ENCODE results near the gene SOX3. TPM values are rescaled to one million over a fixed set of nuclear protein-coding genes. Genes with fewer than 3 reads are reported as not detected.

The SOX3 gene
- total RNA-seq, 1 donor from 2014 or later = not detected

DNA sequence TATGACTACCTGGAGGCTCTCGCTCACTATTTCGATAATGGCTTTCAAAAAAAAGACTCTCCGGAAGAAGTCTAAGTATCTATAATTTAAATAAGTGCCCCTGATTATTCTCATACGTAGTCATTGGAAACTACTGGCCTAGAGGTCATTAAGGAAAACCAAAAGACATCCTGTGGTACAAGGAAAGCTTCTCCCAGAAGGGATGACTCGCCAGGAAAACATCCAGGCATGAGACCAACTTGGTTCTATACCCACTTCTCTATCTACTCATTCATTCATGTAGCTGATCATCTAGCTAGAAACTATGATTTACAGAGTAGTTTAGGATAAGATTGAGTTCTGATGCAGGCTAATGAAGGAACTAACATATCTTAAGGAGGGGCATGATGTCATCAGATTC, 37.7 kb downstream of the SOX3 start:
- intact Hi-C loops (cut with DNase I) = no loop called here
- ATAC-seq = no peak

More for the DNA sequence above, 37.7 kb downstream of the SOX3 start:
- no peak for DNase-seq
- Histone ChIP-seq H3K4me3 (no peak overlapping the region), H3K27me3 (ENCODE audit: low read depth) (no peaks in the 10 kb centered on the region), H3K4me1 (no peaks in the 10 kb centered on the region), H3K9me3 (no peaks in the 10 kb centered on the region), H3K36me3 (no peaks in the 10 kb centered on the region), H3K27ac (no peak overlapping the region)
- TF ChIP-seq CTCF (IDR thresholded peaks at IDR 0.05) = no peak

Other genes with a start within 250 kb of the SOX3 start
- gene LINC00632, start 204.7 kb upstream of the SOX3 start, total RNA-seq = 173 TPM

Data from lower lobe of right lung (tissue), 2 donors.